Left lung (tissue), 10 donors: ENCODE data around the gene PLA1A. TPM values are rescaled to one million over a fixed set of nuclear protein-coding genes. Genes with fewer than 3 reads are reported as not detected.

Experiments used
- ATAC-seq: fragments of 200-7000 bp; cut with Tn5 transposase; one replicate; pipeline ENCODE4 v1.9.1; 2020; ENCODE audit warnings: moderate library complexity
- DNase-seq, 4 donors: peaks; one replicate each; pipeline ENCODE4 v3.0.0-alpha.2; 2013 to 2020
- H3K27ac ChIP-seq, 2 donors: fragments of 200-600 bp; sonication (generic) in 1 of 2; one replicate each; pipeline versions ENCODE4 v1.5.0 to v1.8.0; 2020 to 2021
- H3K27me3 ChIP-seq, 2 donors: fragments of 200-600 bp; sonication (generic) in 1 of 2; one replicate each; pipeline versions ENCODE4 v1.5.0 to v1.8.0; 2020 to 2021
- H3K36me3 ChIP-seq, 2 donors: fragments of 200-600 bp; sonication (generic) in 1 of 2; one replicate each; pipeline versions ENCODE4 v1.5.0 to v1.8.0; 2020 to 2021
- H3K4me1 ChIP-seq, 2 donors: fragments of 200-600 bp; one replicate each; pipeline ENCODE4 v1.8.0; 2021
- H3K4me3 ChIP-seq, 2 donors: fragments of 200-600 bp; sonication (generic) in 1 of 2; one replicate each; pipeline versions ENCODE4 v1.5.0 to v1.8.0; 2020 to 2021; ENCODE audit warnings: mild to moderate bottlenecking in 1 of 2
- H3K9me3 ChIP-seq, 2 donors: fragments of 200-600 bp; sonication (generic) in 1 of 2; one replicate each; pipeline versions ENCODE4 v1.5.0 to v1.8.0; 2020 to 2021
- CTCF ChIP-seq, 2 donors: fragments of 200-600 bp; sonication (generic) in 1 of 2; IDR thresholded peaks; one replicate each; pipeline versions ENCODE4 v1.5.0 to v1.8.0; 2021; ENCODE audit warnings: antibody characterized with exemption in 2 of 2
- intact Hi-C, 2 donors: fragments of 100-400 bp; cut with DNase I; formaldehyde crosslinking; loops; one replicate each; pipeline versions ENCODE4 v1.11.2 to v1.14.2; 2022
- polyA plus RNA-seq, 6 donors: library from polyadenylated mRNA; unstranded; fragments of 120-200 nt; gene quantifications; one replicate each; pipeline ENCODE4 v1.2.1, GENCODE V29; 2013; ENCODE audit not compliant: insufficient read length in 6 of 6
- total RNA-seq, 2 donors: library from RNA; stranded (reverse); fragmentation: NEBNext Ultra II Directional; extraction: Animal tissue kit (Norgen Biotek cat#: 25700); gene quantifications; one replicate each; pipeline ENCODE4 v1.2.1, GENCODE V29; 2021
- donor health status: DM: no; HTN: yes; CAD: no.
- donor health status: DM: no; HTN: no; CAD: no.

The PLA1A gene
- total and polyA plus RNA-seq, 8 donors, result 0.70 to 14.5 (median 0.99) TPM

GRCh38 chr3:119630128-119630879 lies 32.6 kb downstream of the PLA1A start:
- peak; percentile 67 for ATAC-seq
- no peaks in the 10 kb centered on the region for H3K36me3 ChIP-seq
- intact Hi-C loops, result no loop called here
- peak overlapping the region; percentile 61 to 74 for H3K27ac ChIP-seq
- no peaks in the 10 kb centered on the region for H3K9me3 ChIP-seq
- H3K4me3 ChIP-seq, result no peak overlapping the region
- peaks cover 11 to 56% of the 10 kb centered on the region in 2 donors for H3K4me1 ChIP-seq
- DNase-seq, result no peak
- no peaks in the 10 kb centered on the region for H3K27me3 ChIP-seq
- TF ChIP-seq CTCF (IDR thresholded peaks at IDR 0.05), result no peak

- H3K9me3 ChIP-seq, result no peaks in the 10 kb centered on the region
- peak overlapping the region; percentile 61 to 74 for H3K27ac ChIP-seq
- H3K4me1 ChIP-seq, result peaks cover 11 to 56% of the 10 kb centered on the region in 2 donors
- H3K36me3 ChIP-seq, result no peaks in the 10 kb centered on the region
- H3K27me3 ChIP-seq, result no peaks in the 10 kb centered on the region
- intact Hi-C loops, result no loop called here
- no peak for TF ChIP-seq CTCF (IDR thresholded peaks at IDR 0.05)
- peak; percentile 41 for ATAC-seq
- H3K4me3 ChIP-seq, result no peak overlapping the region
- no peak for DNase-seq
Measured at GRCh38 chr3:119630880-119631329, 33.2 kb downstream of the PLA1A start.

- H3K27me3 ChIP-seq, result no peaks in the 10 kb centered on the region
- ATAC-seq (no peak), DNase-seq (no peak)
- no peaks in the 10 kb centered on the region for H3K36me3 ChIP-seq
- H3K9me3 ChIP-seq, result no peaks in the 10 kb centered on the region
- no peak overlapping the region for H3K4me3 ChIP-seq
- peak overlapping the region in 1 of 2 donors; percentile 74 for H3K27ac ChIP-seq
- TF ChIP-seq CTCF (IDR thresholded peaks at IDR 0.05), result no peak
- intact Hi-C loops, result no loop called here
- peaks cover 11 to 56% of the 10 kb centered on the region in 2 donors for H3K4me1 ChIP-seq
Measured at GRCh38 chr3:119631516-119631915, 33.8 kb downstream of the PLA1A start.

- Histone ChIP-seq H3K36me3 (no peaks in the 10 kb centered on the region), H3K4me3 (no peak overlapping the region), H3K4me1 (peaks cover 11 to 56% of the 10 kb centered on the region in 2 donors), H3K9me3 (no peaks in the 10 kb centered on the region), H3K27ac (peak overlapping the region in 1 of 2 donors; percentile 74), H3K27me3 (no peaks in the 10 kb centered on the region)
- ATAC-seq (no peak), DNase-seq (no peak)
- intact Hi-C loops, result no loop called here
- TF ChIP-seq CTCF (IDR thresholded peaks at IDR 0.05), result no peak
Measured at GRCh38 chr3:119632216-119632615, 34.5 kb downstream of the PLA1A start.

GRCh38 chr3:119632829-119633228 lies 35.1 kb downstream of the PLA1A start:
- DNase-seq (no peak), ATAC-seq (no peak)
- TF ChIP-seq CTCF (IDR thresholded peaks at IDR 0.05), result no peak
- intact Hi-C loops, result no loop called here
- H3K4me3 ChIP-seq, result no peak overlapping the region
- H3K27me3 ChIP-seq, result no peaks in the 10 kb centered on the region
- no peaks in the 10 kb centered on the region for H3K36me3 ChIP-seq
- peaks cover 11 to 56% of the 10 kb centered on the region in 2 donors for H3K4me1 ChIP-seq
- no peak overlapping the region for H3K27ac ChIP-seq
- no peaks in the 10 kb centered on the region for H3K9me3 ChIP-seq
